Ovary (tissue), 3 donors: ENCODE measurements around the gene CCNI2.

Experiments used
- EP300 ChIP-seq: sonication (generic); formaldehyde crosslinking; IDR thresholded peaks from one replicate; pipeline ENCODE4 v1.6.1; 2017; ENCODE audit warnings: antibody characterized with exemption
- TF ChIP-seq, protein P1 (sequence below), 3 donors: fragments of 450-650 bp in 2 of 3; fragments of 200-600 bp in 1 of 3; IDR thresholded peaks; one replicate each; pipeline versions ENCODE4 v1.5.1 to v1.8.0; 2016 to 2022; ENCODE audit warnings: antibody characterized with exemption in 3 of 3, mild to moderate bottlenecking in 1 of 3
- donor health status: DM: no; HTN: no; CAD: no.

DNA sequence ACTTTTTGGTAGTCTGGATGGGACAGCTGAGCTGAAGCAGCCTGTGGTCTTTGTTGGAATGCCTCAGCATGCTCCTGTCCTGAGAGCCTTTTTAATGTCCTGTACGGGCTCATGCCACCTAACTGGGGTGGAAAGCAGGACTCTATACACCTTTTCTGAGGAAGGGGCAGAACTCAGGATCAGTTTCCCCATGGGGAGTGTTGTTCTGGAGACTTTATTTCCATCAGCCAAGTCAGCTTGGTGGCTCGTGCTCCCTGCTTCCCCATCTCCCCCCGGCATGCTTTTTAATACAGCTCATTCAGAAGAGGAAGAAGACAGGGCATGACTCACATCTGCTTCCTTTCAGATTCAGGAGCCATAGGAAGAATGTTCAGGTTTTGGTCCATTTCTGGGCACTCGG lies 34.9 kb downstream of the CCNI2 start:
- TF ChIP-seq, protein P1, sequence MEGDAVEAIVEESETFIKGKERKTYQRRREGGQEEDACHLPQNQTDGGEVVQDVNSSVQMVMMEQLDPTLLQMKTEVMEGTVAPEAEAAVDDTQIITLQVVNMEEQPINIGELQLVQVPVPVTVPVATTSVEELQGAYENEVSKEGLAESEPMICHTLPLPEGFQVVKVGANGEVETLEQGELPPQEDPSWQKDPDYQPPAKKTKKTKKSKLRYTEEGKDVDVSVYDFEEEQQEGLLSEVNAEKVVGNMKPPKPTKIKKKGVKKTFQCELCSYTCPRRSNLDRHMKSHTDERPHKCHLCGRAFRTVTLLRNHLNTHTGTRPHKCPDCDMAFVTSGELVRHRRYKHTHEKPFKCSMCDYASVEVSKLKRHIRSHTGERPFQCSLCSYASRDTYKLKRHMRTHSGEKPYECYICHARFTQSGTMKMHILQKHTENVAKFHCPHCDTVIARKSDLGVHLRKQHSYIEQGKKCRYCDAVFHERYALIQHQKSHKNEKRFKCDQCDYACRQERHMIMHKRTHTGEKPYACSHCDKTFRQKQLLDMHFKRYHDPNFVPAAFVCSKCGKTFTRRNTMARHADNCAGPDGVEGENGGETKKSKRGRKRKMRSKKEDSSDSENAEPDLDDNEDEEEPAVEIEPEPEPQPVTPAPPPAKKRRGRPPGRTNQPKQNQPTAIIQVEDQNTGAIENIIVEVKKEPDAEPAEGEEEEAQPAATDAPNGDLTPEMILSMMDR (IDR thresholded peaks at IDR 0.05): no peak
- TF ChIP-seq EP300: no peak
